WTC11 (cell line): Measurements from ENCODE around the gene RTBDN. TPM values are rescaled to one million over a fixed set of nuclear protein-coding genes. Genes with fewer than 3 reads are reported as not detected.

ENCODE experiments used
- AR ChIP-seq: fragments of 250-450 bp; sonication (Bioruptor Pico); IDR thresholded peaks from 2 replicates; pipeline ENCODE4 v1.9.0; 2021; ENCODE audit warnings: mild to moderate bottlenecking
- ATF3 ChIP-seq: sonication (generic); formaldehyde crosslinking; conservative IDR thresholded peaks from 2 replicates; pipeline ENCODE4 v1.8.1; 2022; ENCODE audit warnings: mild to moderate bottlenecking, missing genetic modification reagents
- CREB1 ChIP-seq: sonication (generic); formaldehyde crosslinking; IDR thresholded peaks from 2 replicates; pipeline ENCODE4 v1.8.0; 2023; ENCODE audit warnings: mild to moderate bottlenecking, missing genetic modification reagents
- CTCF ChIP-seq: fragments of 200-600 bp; IDR thresholded peaks from 2 replicates; pipeline ENCODE4 v1.8.0; 2022; ENCODE audit warnings: antibody characterized with exemption
- E2F1 ChIP-seq: sonication (generic); formaldehyde crosslinking; IDR thresholded peaks from 2 replicates; pipeline ENCODE4 v1.8.0; 2022; ENCODE audit warnings: mild to moderate bottlenecking, missing genetic modification reagents
- ETV6 ChIP-seq: sonication (generic); formaldehyde crosslinking; IDR thresholded peaks from 2 replicates; pipeline ENCODE4 v1.8.1; 2022; ENCODE audit warnings: mild to moderate bottlenecking, missing genetic modification reagents
- FOXJ3 ChIP-seq: sonication (generic); formaldehyde crosslinking; IDR thresholded peaks from 2 replicates; pipeline ENCODE4 v1.9.0; 2021; ENCODE audit warnings: missing genetic modification reagents, mild to moderate bottlenecking, borderline replicate concordance
- FOXK1 ChIP-seq: sonication (generic); formaldehyde crosslinking; IDR thresholded peaks from 2 replicates; pipeline ENCODE4 v1.8.0; 2022; ENCODE audit warnings: mild to moderate bottlenecking, moderate library complexity, missing genetic modification reagents
- JUN ChIP-seq: sonication (generic); formaldehyde crosslinking; IDR thresholded peaks from 2 replicates; pipeline ENCODE4 v1.8.0; 2023; ENCODE audit warnings: mild to moderate bottlenecking, missing genetic modification reagents
- MLX ChIP-seq: sonication (generic); formaldehyde crosslinking; IDR thresholded peaks from 2 replicates; pipeline ENCODE4 v1.8.1; 2023; ENCODE audit warnings: mild to moderate bottlenecking, missing genetic modification reagents, moderate library complexity
- MXD4 ChIP-seq: fragments of 250-450 bp; sonication (Bioruptor Pico); IDR thresholded peaks from 2 replicates; pipeline ENCODE4 v1.8.0; 2021; ENCODE audit warnings: mild to moderate bottlenecking, moderate library complexity, borderline replicate concordance
- MYBL2 ChIP-seq: sonication (generic); formaldehyde crosslinking; IDR thresholded peaks from 2 replicates; pipeline ENCODE4 v1.8.1; 2023; ENCODE audit warnings: mild to moderate bottlenecking, moderate library complexity, missing genetic modification reagents
- NFE2L1 ChIP-seq: sonication (generic); formaldehyde crosslinking; IDR thresholded peaks from 2 replicates; pipeline ENCODE4 v1.8.1; 2023; ENCODE audit warnings: missing genetic modification reagents
- NFYB ChIP-seq: sonication (generic); formaldehyde crosslinking; conservative IDR thresholded peaks from 2 replicates; pipeline ENCODE4 v1.8.0; 2022; ENCODE audit warnings: low read depth, missing genetic modification reagents
- PREB ChIP-seq: sonication (generic); formaldehyde crosslinking; IDR thresholded peaks from 2 replicates; pipeline ENCODE4 v1.8.1; 2022; ENCODE audit warnings: mild to moderate bottlenecking, missing genetic modification reagents, moderate library complexity, borderline replicate concordance
- PRRX2 ChIP-seq: fragments of 250-450 bp; sonication (Bioruptor Pico); IDR thresholded peaks from 2 replicates; pipeline ENCODE4 v1.8.0; 2021; ENCODE audit warnings: mild to moderate bottlenecking
- TEAD4 ChIP-seq: sonication (generic); formaldehyde crosslinking; IDR thresholded peaks from 2 replicates; pipeline ENCODE4 v1.8.0; 2022; ENCODE audit warnings: mild to moderate bottlenecking, missing genetic modification reagents
- TP53 ChIP-seq: sonication (generic); formaldehyde crosslinking; IDR thresholded peaks from 2 replicates; pipeline ENCODE4 v1.8.1; 2023; ENCODE audit warnings: mild to moderate bottlenecking, missing genetic modification reagents
- ZBTB21 ChIP-seq: sonication (generic); formaldehyde crosslinking; IDR thresholded peaks from 2 replicates; pipeline ENCODE4 v1.8.1; 2023; ENCODE audit warnings: mild to moderate bottlenecking, missing genetic modification reagents, borderline replicate concordance
- ZNF121 ChIP-seq: sonication (generic); formaldehyde crosslinking; IDR thresholded peaks from 2 replicates; pipeline ENCODE4 v1.8.0; 2023; ENCODE audit warnings: missing genetic modification reagents
- ZNF232 ChIP-seq: sonication (generic); formaldehyde crosslinking; IDR thresholded peaks from 2 replicates; pipeline ENCODE4 v1.8.0; 2022; ENCODE audit warnings: mild to moderate bottlenecking, missing genetic modification reagents
- ZNF263 ChIP-seq: sonication (generic); formaldehyde crosslinking; IDR thresholded peaks from 2 replicates; pipeline ENCODE4 v1.8.1; 2022; ENCODE audit warnings: low read depth, mild to moderate bottlenecking, moderate library complexity, missing genetic modification reagents
- ZNF396 ChIP-seq: fragments of 250-450 bp; sonication (Bioruptor Pico); IDR thresholded peaks from 2 replicates; pipeline ENCODE4 v1.8.0; 2021; ENCODE audit warnings: mild to moderate bottlenecking, moderate library complexity, borderline replicate concordance
- ZNF416 ChIP-seq: fragments of 250-450 bp; sonication (Bioruptor Pico); IDR thresholded peaks from 2 replicates; pipeline ENCODE4 v1.9.0; 2021; ENCODE audit warnings: mild to moderate bottlenecking, inconsistent platforms
- total RNA-seq: library from RNA; stranded (reverse); gene quantifications from 3 replicates; pipeline ENCODE4 v1.2.3, GENCODE V29; 2021
- TF ChIP-seq, protein P1 (sequence below): sonication (generic); formaldehyde crosslinking; IDR thresholded peaks from 2 replicates; pipeline ENCODE4 v1.8.1; 2023; ENCODE audit warnings: mild to moderate bottlenecking, missing genetic modification reagents, borderline replicate concordance

The RTBDN gene
- total RNA-seq, 1 experiment from 2014 or later, result 2.4 TPM

DNA sequence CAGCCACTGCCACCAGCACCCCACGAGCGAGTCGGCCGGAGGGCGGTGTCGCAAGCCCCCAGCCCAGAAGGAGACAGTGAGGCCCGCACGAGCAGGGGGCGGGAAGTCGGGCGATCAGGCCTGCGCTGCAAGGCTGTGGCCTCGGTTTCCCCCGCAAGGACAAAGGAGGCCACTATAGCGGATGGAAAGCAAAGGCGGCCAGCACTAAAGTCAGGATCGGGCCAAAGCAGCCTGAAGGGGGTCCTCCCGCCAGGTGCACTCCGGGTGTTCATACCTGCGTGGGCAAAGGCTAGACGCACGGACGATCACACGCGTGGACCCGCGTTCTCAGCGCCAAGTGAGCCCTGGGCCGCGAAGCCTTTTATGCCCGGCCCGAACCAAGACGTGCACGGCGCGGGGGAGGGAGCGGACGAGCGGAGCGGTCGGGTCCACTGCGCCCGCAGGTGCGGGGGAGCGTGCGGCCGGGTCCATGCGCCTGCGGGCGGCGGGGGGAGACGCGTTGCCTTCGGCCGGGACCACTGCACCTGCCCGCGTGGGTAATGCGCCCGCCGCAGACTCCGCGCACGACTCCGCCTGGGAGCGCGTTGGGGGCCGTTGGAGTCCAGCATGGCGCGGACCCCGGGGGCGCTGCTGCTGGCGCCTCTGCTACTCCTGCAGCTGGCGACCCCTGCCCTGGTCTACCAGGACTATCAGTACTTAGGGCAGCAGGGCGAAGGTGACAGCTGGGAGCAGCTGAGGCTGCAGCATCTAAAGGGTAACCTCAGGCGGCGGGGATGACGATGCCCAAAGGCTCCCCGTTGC, 32.7 kb downstream of the RTBDN start, which contains the start of the genes PRDX2 and THSD8 (continued):
- TF ChIP-seq CTCF (no peak), MYBL2 (CRISPR knock-in tag) (no peak), ZBTB21 (CRISPR knock-in tag) (peak; percentile 52; the same call in 1 of the 2 replicates), ETV6 (CRISPR knock-in tag) (peak; percentile 59; the same call in 1 of the 2 replicates), CREB1 (no peak), ZNF396 (no peak), PRRX2 (no peak), ZNF121 (CRISPR knock-in tag) (no peak), ZNF263 (0 out of 2 replicates have a peak, but pooled peaks have one; percentile 36), ZNF232 (CRISPR knock-in tag) (peak; percentile 28; the same call in 1 of the 2 replicates), TP53 (CRISPR knock-in tag) (no peak; the same call in 1 of the 2 replicates), AR (no peak), FOXJ3 (CRISPR knock-in tag) (no peak), PREB (CRISPR knock-in tag) (0 out of 2 replicates have a peak, but pooled peaks have one; percentile 8), FOXK1 (peak; percentile 50; the same call in 1 of the 2 replicates), ATF3 (CRISPR knock-in tag) (no peak), NFE2L1 (CRISPR knock-in tag) (no peak; the same call in 1 of the 2 replicates), MLX (CRISPR knock-in tag) (no peak), JUN (0 out of 2 replicates have a peak, but pooled peaks have one; percentile 10), MXD4 (no peak), ZNF416 (CRISPR knock-in tag) (no peak), E2F1 (CRISPR knock-in tag) (no peak), NFYB (CRISPR knock-in tag) (no peak), TEAD4 (CRISPR knock-in tag) (no peak)
- TF ChIP-seq, protein P1, sequence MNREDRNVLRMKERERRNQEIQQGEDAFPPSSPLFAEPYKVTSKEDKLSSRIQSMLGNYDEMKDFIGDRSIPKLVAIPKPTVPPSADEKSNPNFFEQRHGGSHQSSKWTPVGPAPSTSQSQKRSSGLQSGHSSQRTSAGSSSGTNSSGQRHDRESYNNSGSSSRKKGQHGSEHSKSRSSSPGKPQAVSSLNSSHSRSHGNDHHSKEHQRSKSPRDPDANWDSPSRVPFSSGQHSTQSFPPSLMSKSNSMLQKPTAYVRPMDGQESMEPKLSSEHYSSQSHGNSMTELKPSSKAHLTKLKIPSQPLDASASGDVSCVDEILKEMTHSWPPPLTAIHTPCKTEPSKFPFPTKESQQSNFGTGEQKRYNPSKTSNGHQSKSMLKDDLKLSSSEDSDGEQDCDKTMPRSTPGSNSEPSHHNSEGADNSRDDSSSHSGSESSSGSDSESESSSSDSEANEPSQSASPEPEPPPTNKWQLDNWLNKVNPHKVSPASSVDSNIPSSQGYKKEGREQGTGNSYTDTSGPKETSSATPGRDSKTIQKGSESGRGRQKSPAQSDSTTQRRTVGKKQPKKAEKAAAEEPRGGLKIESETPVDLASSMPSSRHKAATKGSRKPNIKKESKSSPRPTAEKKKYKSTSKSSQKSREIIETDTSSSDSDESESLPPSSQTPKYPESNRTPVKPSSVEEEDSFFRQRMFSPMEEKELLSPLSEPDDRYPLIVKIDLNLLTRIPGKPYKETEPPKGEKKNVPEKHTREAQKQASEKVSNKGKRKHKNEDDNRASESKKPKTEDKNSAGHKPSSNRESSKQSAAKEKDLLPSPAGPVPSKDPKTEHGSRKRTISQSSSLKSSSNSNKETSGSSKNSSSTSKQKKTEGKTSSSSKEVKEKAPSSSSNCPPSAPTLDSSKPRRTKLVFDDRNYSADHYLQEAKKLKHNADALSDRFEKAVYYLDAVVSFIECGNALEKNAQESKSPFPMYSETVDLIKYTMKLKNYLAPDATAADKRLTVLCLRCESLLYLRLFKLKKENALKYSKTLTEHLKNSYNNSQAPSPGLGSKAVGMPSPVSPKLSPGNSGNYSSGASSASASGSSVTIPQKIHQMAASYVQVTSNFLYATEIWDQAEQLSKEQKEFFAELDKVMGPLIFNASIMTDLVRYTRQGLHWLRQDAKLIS (CRISPR knock-in tag), result no peak
